HG02943 (cell line): Measurements from ENCODE around the gene CD4.

Experiments
- ATAC-seq: cut with Tn5 transposase; IDR thresholded peaks from one replicate; pipeline ENCODE4 v1.9.1; 2021; ENCODE audit warnings: mild to moderate bottlenecking, low read depth, moderate library complexity; ENCODE audit not compliant: unreplicated experiment

The CD4 gene

GRCh38 chr12:6826734-6827436 lies 37.6 kb downstream of the CD4 start:
- ATAC-seq = no peak

- no peak for ATAC-seq
Measured at GRCh38 chr12:6827437-6827911, 38.1 kb downstream of the CD4 start.

- no peak for ATAC-seq
Measured at GRCh38 chr12:6827982-6828780, 38.9 kb downstream of the CD4 start, which contains the start of gene P3H3. Gene P3H3, plus strand, starts transcription at chr12:6828407. Its CDS starts 34 bp downstream, at chr12:6828441.

GRCh38 chr12:6828781-6829535 lies 39.6 kb downstream of the CD4 start:
- no peak for ATAC-seq

GRCh38 chr12:6829536-6830220 lies 40.4 kb downstream of the CD4 start:
- no peak for ATAC-seq

GRCh38 chr12:6830286-6830890 lies 41.1 kb downstream of the CD4 start:
- ATAC-seq = no peak

GRCh38 chr12:6830999-6831398 lies 41.7 kb downstream of the CD4 start:
- no peak for ATAC-seq

- no peak for ATAC-seq
Measured at GRCh38 chr12:6831450-6831995, 42.2 kb downstream of the CD4 start.

- no peak for ATAC-seq
Measured at GRCh38 chr12:6832125-6832524, 42.8 kb downstream of the CD4 start.

GRCh38 chr12:6833189-6833890 lies 44.0 kb downstream of the CD4 start:
- ATAC-seq = no peak

- ATAC-seq = no peak
Measured at GRCh38 chr12:6834254-6834653, 44.9 kb downstream of the CD4 start.

GRCh38 chr12:6834873-6835272 lies 45.5 kb downstream of the CD4 start:
- no peak for ATAC-seq

GRCh38 chr12:6836851-6837250 lies 47.5 kb downstream of the CD4 start:
- no peak for ATAC-seq

- ATAC-seq = no peak
Measured at GRCh38 chr12:6837370-6838060, 48.2 kb downstream of the CD4 start.

GRCh38 chr12:6838854-6839253 lies 49.5 kb downstream of the CD4 start:
- no peak for ATAC-seq

GRCh38 chr12:6839482-6840201 lies 50.3 kb downstream of the CD4 start:
- peak; percentile 68 for ATAC-seq

- no peak for ATAC-seq
Measured at GRCh38 chr12:6840330-6840729, 51.0 kb downstream of the CD4 start.
